Parathyroid adenoma (tissue), 2 donors: Measurements from ENCODE around the gene FCN2.
"Not testable (repeated sequence)": the region's sequence is repeated elsewhere in the genome, so short reads cannot be mapped to it uniquely, and the experiment has no call there.

ENCODE experiments used
- H2AFZ ChIP-seq: fragments of 300-600 bp; sonication (generic); one replicate; pipeline ENCODE4 v1.7.0; 2017; ENCODE audit warnings: antibody characterized with exemption, mild to moderate bottlenecking
- H3K27ac ChIP-seq: fragments of 300-600 bp; sonication (generic); one replicate; pipeline ENCODE4 v1.7.0; 2017
- H3K27me3 ChIP-seq: fragments of 300-600 bp; sonication (generic); one replicate; pipeline ENCODE4 v1.7.0; 2017; ENCODE audit warnings: low read length; ENCODE audit not compliant: control insufficient read depth, insufficient read depth
- H3K36me3 ChIP-seq: fragments of 300-600 bp; sonication (generic); one replicate; pipeline ENCODE4 v1.7.0; 2017; ENCODE audit warnings: low read length; ENCODE audit not compliant: control insufficient read depth, insufficient read depth
- H3K4me1 ChIP-seq: fragments of 300-600 bp; sonication (generic); one replicate; pipeline ENCODE4 v1.7.0; 2017; ENCODE audit warnings: control low read depth
- H3K4me2 ChIP-seq: fragments of 300-600 bp; sonication (generic); one replicate; pipeline ENCODE4 v1.7.0; 2017; ENCODE audit warnings: low read length
- H3K4me3 ChIP-seq: fragments of 300-600 bp; sonication (generic); one replicate; pipeline ENCODE4 v1.7.0; 2017; ENCODE audit warnings: low read depth, low read length
- H3K79me2 ChIP-seq: fragments of 300-600 bp; sonication (generic); one replicate; pipeline ENCODE4 v1.7.0; 2017; ENCODE audit warnings: control low read depth
- H3K9ac ChIP-seq: fragments of 300-600 bp; sonication (generic); one replicate; pipeline ENCODE4 v1.7.0; 2017; ENCODE audit warnings: mild to moderate bottlenecking
- H3K9me3 ChIP-seq: fragments of 300-600 bp; sonication (generic); one replicate; pipeline ENCODE4 v1.7.0; 2017; ENCODE audit warnings: low read length; ENCODE audit not compliant: control insufficient read depth
- TF ChIP-seq, protein P1 (sequence below): fragments of 300-600 bp; sonication (generic); IDR thresholded peaks from one replicate; pipeline ENCODE4 v1.7.0; 2017; ENCODE audit warnings: antibody characterized with exemption, mild to moderate bottlenecking
- donor health status: primary hyperparathyroidism.

The FCN2 gene

DNA sequence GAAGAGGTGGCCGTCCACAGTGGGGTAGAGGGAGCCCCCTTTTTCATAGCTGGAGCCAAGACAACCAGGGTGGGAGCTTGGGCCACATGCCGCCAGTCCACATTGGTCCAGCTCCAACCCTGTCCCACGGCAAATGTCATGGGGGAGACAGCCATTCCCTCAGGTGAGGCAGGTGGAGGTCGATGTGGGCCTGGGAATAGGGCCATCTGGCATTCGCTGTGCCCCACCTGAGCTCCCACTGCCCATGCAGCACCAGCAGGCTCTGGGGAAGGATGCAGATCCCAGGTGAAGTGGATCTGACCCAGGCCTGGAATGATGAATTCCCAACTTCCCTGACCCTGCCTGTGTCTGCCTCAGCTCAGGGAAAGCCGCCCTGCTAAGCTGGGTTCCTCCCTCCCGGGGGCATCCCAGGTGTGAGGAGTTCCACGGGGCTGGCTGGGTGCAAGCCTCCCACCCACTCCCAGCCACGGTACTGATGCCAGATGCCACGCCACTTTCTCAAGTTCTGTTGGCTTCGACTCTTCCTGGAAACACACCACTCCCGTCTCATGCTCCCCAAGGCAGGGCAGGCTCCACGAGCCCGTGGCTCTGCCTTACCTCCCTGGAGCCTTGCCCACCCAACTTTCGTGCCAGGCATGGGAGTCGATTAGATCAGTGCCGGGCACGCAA lies 25.2 kb upstream of the FCN2 start:
- Histone ChIP-seq H2AFZ (no peak overlapping the region), H3K4me1 (no peaks in the 10 kb centered on the region), H3K27me3 (no peaks in the 10 kb centered on the region), H3K4me3 (no peak overlapping the region), H3K4me2 (no peak overlapping the region), H3K79me2 (no peaks in the 10 kb centered on the region), H3K36me3 (no peaks in the 10 kb centered on the region), H3K9ac (no peak overlapping the region), H3K9me3 (no peaks in the 10 kb centered on the region), H3K27ac (no peak overlapping the region)
- TF ChIP-seq, protein P1, sequence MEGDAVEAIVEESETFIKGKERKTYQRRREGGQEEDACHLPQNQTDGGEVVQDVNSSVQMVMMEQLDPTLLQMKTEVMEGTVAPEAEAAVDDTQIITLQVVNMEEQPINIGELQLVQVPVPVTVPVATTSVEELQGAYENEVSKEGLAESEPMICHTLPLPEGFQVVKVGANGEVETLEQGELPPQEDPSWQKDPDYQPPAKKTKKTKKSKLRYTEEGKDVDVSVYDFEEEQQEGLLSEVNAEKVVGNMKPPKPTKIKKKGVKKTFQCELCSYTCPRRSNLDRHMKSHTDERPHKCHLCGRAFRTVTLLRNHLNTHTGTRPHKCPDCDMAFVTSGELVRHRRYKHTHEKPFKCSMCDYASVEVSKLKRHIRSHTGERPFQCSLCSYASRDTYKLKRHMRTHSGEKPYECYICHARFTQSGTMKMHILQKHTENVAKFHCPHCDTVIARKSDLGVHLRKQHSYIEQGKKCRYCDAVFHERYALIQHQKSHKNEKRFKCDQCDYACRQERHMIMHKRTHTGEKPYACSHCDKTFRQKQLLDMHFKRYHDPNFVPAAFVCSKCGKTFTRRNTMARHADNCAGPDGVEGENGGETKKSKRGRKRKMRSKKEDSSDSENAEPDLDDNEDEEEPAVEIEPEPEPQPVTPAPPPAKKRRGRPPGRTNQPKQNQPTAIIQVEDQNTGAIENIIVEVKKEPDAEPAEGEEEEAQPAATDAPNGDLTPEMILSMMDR, result no peak

DNA sequence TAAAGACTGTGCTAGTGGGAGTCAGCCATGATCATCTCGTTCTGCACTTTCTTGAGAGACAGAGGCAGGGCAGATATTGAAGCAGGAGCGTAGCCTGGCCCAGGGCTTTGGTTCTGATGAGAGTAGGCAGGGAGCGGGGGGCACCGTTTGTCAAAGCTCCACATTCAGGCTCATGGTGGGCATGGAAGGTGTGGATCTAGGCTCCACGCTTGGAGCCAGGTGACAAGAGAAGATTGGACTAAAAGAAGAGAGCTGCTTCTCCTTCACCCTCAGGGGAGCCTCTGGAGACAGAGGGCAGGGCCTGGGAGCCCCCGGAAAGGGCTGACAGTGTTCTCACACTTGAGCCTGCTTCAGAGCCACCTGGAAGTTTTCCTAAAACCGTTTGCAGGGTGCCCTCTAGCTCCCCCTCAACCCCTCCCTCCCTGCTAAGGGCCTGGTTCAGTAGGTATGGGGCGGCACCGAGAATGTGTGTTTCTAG lies 24.7 kb upstream of the FCN2 start:
- TF ChIP-seq, protein P1, result no peak
- no peaks in the 10 kb centered on the region for H3K4me1 ChIP-seq
- H3K27ac ChIP-seq, result no peak overlapping the region

DNA sequence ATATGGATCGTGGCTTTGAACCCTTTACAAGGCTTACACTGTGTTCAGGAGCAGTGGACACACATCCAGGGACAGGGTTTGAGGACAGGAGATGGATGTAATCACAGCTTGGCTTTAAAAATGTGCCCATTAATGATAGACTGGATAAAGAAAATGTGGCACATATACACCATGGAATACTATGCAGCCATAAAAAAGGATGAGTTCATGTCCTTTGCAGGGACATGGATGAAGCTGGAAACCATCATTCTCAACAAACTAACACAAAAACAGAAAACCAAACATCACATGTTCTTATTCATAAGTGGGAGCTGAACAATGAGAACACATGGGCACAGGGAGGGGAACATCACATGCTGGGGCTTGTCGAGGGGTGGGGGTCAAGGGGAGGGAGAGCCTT lies 23.2 kb upstream of the FCN2 start:
- H3K4me3 ChIP-seq, H3K4me2 ChIP-seq, H3K4me1 ChIP-seq, H3K36me3 ChIP-seq, H3K27me3 ChIP-seq, H3K79me2 ChIP-seq, H3K9me3 ChIP-seq, H3K9ac ChIP-seq, H3K27ac ChIP-seq, H2AFZ ChIP-seq: not testable (repeated sequence)

More for the DNA sequence above, 24.7 kb upstream of the FCN2 start:
- Histone ChIP-seq H3K9ac (no peak overlapping the region), H3K4me3 (no peak overlapping the region), H3K36me3 (no peaks in the 10 kb centered on the region), H3K4me2 (no peak overlapping the region), H3K27me3 (no peaks in the 10 kb centered on the region), H3K79me2 (no peaks in the 10 kb centered on the region), H3K9me3 (no peaks in the 10 kb centered on the region), H2AFZ (no peak overlapping the region)

DNA sequence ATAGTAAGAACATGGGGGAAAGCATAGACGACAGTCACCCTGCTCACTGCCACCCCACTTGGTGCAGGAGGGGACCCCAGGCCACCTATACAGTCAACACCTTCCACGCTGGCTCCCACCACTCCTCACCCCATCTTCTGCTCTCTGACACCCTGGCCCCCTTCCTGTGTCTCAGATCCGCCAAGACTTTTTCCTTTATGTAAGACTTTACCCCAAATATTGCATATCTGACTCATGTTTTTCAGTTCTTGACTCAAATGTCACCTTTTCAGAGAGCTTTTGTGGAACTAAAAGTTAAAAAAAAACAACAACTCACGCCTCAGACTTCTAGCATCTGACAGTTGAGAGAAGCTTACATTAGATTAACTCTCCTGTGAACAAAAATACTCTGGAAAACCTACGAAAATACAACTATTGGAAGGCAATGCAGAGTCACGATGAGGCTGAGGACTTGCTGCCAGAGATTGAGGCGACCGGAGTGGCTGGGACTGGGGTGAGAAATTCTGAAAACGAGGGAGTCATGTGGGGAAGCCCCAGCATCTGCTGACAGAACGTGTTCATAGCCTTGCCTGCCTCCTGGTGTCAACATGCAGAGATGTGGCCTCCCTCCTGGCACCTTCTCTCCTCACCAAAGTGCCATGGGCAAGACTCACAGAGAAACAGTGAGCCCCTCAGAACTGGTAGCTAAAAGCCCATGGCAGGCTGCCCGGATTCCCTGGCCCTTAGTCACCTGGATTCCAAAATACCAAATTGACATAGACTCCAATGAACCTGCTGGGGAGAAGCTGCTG lies 22.4 kb upstream of the FCN2 start:
- Histone ChIP-seq H3K36me3 (no peaks in the 10 kb centered on the region), H3K4me3 (no peak overlapping the region), H3K9ac (no peak overlapping the region), H3K4me2 (no peak overlapping the region), H2AFZ (no peak overlapping the region), H3K4me1 (no peaks in the 10 kb centered on the region), H3K27me3 (no peaks in the 10 kb centered on the region), H3K79me2 (no peaks in the 10 kb centered on the region), H3K9me3 (no peaks in the 10 kb centered on the region), H3K27ac (no peak overlapping the region)
- TF ChIP-seq, protein P1, result no peak

DNA sequence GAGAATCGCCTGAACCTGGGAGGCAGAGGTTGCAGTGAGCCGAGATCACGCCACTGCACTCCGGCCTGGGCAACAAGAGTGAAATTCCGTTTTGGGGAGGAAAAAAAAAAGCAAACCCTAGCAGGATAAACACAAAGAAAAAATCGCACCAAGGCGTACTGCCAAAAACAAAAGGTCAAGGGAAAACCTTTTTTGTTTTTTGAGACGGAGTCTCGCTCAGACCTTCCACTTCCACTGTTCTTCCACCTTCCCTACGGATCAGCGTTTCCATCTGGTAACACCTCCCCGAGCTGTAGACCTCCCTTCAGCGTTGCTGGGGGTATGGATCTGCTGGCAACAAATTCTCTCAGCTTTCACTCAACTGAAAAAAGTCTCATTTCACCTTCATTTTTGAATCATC lies 20.1 kb upstream of the FCN2 start:
- no peak overlapping the region for H3K4me2 ChIP-seq
- no peak overlapping the region for H3K9ac ChIP-seq
- H3K4me1 ChIP-seq, result no peaks in the 10 kb centered on the region
- TF ChIP-seq, protein P1, result no peak
- no peak overlapping the region for H3K27ac ChIP-seq
- no peaks in the 10 kb centered on the region for H3K36me3 ChIP-seq
- no peak overlapping the region for H3K4me3 ChIP-seq
- H3K9me3 ChIP-seq, result no peaks in the 10 kb centered on the region
- no peaks in the 10 kb centered on the region for H3K27me3 ChIP-seq
- no peaks in the 10 kb centered on the region for H3K79me2 ChIP-seq
- H2AFZ ChIP-seq, result no peak overlapping the region
